MCF 10A (cell line): ENCODE data around the gene PDZRN4. TPM values are rescaled to one million over a fixed set of nuclear protein-coding genes. Genes with fewer than 3 reads are reported as not detected.

Source experiments
- BruUV-seq: library from RNA; stranded (reverse); fragments of 400-500 nt; replicated peaks from 2 replicates; lab custom pipeline; 2021; lab: Mats Ljungman, UMichigan
- CTCF ChIA-PET: fragments of 300-600 bp; sonication (Branson Sonifier 250); formaldehyde crosslinking; extraction: SDS; loops from one replicate; lab custom pipeline; 2021; ENCODE audit warnings: antibody characterized with exemption, inconsistent platforms; lab: Yijun Ruan, JAX
- POLR2A ChIA-PET: fragments of 300-600, 350-650 bp; sonication (Branson Sonifier 250); formaldehyde crosslinking; extraction: SDS; loops from one replicate; lab custom pipeline; 2020; ENCODE audit warnings: antibody characterized with exemption, inconsistent platforms; lab: Yijun Ruan, JAX
- DNase-seq: peaks from one replicate; pipeline ENCODE4 v3.0.0-alpha.2; 2018; ENCODE audit not compliant: unreplicated experiment
- H3K27ac Mint-ChIP-seq: one replicate; pipeline ENCODE4 v1.8.0; 2022; ENCODE audit warnings: mild to moderate bottlenecking, low read depth, mixed read lengths; ENCODE audit not compliant: unreplicated experiment
- H3K27me3 Mint-ChIP-seq: one replicate; pipeline ENCODE4 v1.8.0; 2022; ENCODE audit warnings: mixed read lengths; ENCODE audit not compliant: insufficient read depth, unreplicated experiment
- H3K36me3 Mint-ChIP-seq: one replicate; pipeline ENCODE4 v1.8.0; 2022; ENCODE audit warnings: mild to moderate bottlenecking, moderate library complexity, mixed read lengths; ENCODE audit not compliant: insufficient read depth, unreplicated experiment
- H3K4me1 Mint-ChIP-seq: one replicate; pipeline ENCODE4 v1.8.0; 2022; ENCODE audit warnings: mixed read lengths; ENCODE audit not compliant: insufficient read depth, unreplicated experiment
- H3K4me3 Mint-ChIP-seq: one replicate; pipeline ENCODE4 v1.8.0; 2022; ENCODE audit warnings: mild to moderate bottlenecking, moderate library complexity, mixed read lengths; ENCODE audit not compliant: unreplicated experiment
- H3K9me3 Mint-ChIP-seq: one replicate; pipeline ENCODE4 v1.8.0; 2022; ENCODE audit warnings: mixed read lengths; ENCODE audit not compliant: unreplicated experiment
- intact Hi-C: fragments of 100-400 bp; cut with micrococcal nuclease; formaldehyde crosslinking; loops from 2 replicates; pipeline ENCODE4 v1.14.1; 2022
- total RNA-seq: library from RNA; stranded (reverse); gene quantifications from 2 replicates; pipeline ENCODE4 v1.2.3, GENCODE V29; 2022
- TF ChIP-seq, protein P1 (sequence below): fragments of 200-600 bp; IDR thresholded peaks from one replicate; pipeline ENCODE4 v1.8.0; 2022; ENCODE audit warnings: antibody characterized with exemption, mild to moderate bottlenecking; ENCODE audit not compliant: unreplicated experiment

Gene PDZRN4
- total RNA-seq, 1 experiment from 2014 or later, result not detected

DNA sequence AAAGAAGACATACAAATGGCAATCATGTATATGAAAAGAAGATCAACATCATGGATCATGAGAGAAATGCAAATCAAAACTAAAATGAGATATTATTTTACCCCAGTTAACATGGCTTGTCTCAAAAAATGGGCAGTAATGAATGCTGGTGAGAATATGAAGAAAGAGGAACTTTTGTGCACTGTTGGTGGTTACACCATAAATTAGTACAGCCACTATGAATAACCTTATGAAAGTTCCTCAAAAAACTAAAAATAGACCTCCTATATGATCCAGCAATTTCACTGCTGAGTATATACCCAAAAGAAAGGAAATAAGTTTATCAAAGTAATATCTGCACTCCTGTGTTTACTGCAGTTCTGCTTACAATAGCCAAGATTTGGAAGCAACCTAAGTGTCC, 151.7 kb downstream of the PDZRN4 start:
- Mint-ChIP-seq H3K36me3 (no peaks in the 10 kb centered on the region), H3K27me3 (no peaks in the 10 kb centered on the region), H3K4me3 (no peak overlapping the region), H3K4me1 (no peaks in the 10 kb centered on the region), H3K27ac (no peak overlapping the region), H3K9me3 (peaks cover 7% of the 10 kb centered on the region)
- no peak for DNase-seq
- TF ChIP-seq, protein P1, sequence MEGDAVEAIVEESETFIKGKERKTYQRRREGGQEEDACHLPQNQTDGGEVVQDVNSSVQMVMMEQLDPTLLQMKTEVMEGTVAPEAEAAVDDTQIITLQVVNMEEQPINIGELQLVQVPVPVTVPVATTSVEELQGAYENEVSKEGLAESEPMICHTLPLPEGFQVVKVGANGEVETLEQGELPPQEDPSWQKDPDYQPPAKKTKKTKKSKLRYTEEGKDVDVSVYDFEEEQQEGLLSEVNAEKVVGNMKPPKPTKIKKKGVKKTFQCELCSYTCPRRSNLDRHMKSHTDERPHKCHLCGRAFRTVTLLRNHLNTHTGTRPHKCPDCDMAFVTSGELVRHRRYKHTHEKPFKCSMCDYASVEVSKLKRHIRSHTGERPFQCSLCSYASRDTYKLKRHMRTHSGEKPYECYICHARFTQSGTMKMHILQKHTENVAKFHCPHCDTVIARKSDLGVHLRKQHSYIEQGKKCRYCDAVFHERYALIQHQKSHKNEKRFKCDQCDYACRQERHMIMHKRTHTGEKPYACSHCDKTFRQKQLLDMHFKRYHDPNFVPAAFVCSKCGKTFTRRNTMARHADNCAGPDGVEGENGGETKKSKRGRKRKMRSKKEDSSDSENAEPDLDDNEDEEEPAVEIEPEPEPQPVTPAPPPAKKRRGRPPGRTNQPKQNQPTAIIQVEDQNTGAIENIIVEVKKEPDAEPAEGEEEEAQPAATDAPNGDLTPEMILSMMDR, result no peak
- POLR2A ChIA-PET, result interaction anchor here (0.7 kb wide), 1 partner anchor 633 kb away, joined by 3 read pairs; no protein-coding TSS in a partner anchor
- BruUV-seq, result no TSS peak
- intact Hi-C loops, result no loop called here
- CTCF ChIA-PET, result no interaction called here

DNA sequence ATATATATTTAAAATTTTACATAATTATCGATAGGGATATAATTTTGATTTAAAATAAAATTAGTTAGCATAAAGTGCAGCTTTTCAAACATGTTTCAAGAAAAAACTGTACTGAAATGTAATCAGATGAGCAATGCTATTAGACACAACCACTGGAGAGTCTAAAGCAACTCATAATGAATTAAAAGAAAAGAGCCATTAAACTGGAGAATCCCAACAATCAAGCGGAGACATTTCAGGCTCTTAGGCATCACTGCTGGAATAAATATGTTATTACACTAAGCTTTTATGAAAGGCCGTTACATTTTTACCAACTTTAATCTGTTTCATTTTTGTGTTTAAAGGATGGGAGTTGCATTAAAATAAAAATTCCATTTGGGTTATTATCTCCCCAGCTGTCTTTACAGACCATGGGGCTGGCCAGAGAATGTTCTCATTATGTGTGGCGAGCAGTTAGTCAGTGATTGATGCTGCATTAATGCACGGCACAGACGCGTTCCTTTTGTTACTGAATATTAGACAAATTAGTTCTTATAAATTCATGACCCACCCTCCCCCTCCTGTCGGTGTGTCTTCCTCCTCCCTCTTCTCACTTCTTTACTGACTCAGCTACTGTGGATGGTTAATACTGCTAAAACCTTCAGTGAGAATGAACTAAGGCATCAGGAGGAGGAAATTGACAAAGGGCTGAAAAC, 156.8 kb downstream of the PDZRN4 start:
- Mint-ChIP-seq H3K36me3 (no peaks in the 10 kb centered on the region), H3K9me3 (peaks cover 5% of the 10 kb centered on the region), H3K27me3 (no peaks in the 10 kb centered on the region), H3K27ac (no peak overlapping the region), H3K4me1 (no peaks in the 10 kb centered on the region), H3K4me3 (no peak overlapping the region)
- intact Hi-C loops, result no loop called here
- no peak for DNase-seq
- POLR2A ChIA-PET, result no interaction called here
- TF ChIP-seq, protein P1, result no peak
- BruUV-seq, result no TSS peak
- CTCF ChIA-PET, result interaction anchor here (0.6 kb wide), 1 partner anchor 363 kb away, joined by 3 read pairs; no protein-coding TSS in a partner anchor

DNA sequence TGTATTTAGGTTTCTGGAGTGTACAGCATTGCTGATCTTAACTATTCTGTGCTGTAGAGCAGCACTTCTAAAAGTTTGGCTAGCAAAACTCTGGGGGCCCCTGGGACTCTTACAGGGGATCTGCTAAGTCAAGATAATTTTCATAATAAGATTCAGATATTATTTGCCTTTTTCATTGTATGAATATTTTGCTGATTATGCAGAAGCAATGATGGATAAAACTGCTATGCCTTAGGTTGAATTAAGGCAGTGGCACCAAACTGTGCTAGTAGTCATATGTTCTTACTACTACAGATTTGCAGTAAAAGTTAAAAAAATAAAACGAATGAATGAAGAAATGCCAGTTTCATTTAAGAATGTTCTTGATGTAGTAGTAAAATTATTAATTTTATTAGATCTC, 160.1 kb downstream of the PDZRN4 start:
- TF ChIP-seq, protein P1, result no peak
- H3K27ac Mint-ChIP-seq, result no peak overlapping the region
- no peaks in the 10 kb centered on the region for H3K4me1 Mint-ChIP-seq
- no TSS peak for BruUV-seq
- intact Hi-C loops, result no loop called here
- CTCF ChIA-PET, result no interaction called here
- no peak overlapping the region for H3K4me3 Mint-ChIP-seq
- POLR2A ChIA-PET, result no interaction called here
- H3K9me3 Mint-ChIP-seq, result peaks cover 15% of the 10 kb centered on the region
- no peaks in the 10 kb centered on the region for H3K36me3 Mint-ChIP-seq
- no peak for DNase-seq
- peaks cover 13% of the 10 kb centered on the region for H3K27me3 Mint-ChIP-seq

DNA sequence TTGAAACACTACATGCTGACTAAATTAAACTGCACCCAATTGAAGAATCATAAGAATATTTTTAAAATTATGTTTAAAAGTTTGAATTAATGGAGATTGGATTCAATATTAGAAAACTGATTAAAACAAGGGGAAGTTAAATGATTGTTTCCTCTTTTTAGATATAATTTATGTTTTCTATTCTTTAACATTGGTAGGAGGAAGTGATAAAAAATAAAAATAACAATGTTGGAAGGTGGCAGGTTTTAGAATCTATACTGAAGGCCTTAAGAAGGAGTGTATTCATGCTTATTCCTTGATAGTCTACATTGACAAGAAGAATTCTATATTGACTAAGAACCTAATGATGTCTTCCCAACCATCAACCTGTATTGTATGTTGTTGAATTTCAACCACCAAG, 168.1 kb downstream of the PDZRN4 start:
- no peak for DNase-seq
- TF ChIP-seq, protein P1, result no peak
- CTCF ChIA-PET, result no interaction called here
- intact Hi-C loops, result no loop called here
- Mint-ChIP-seq H3K9me3 (peaks cover 11% of the 10 kb centered on the region), H3K4me1 (no peaks in the 10 kb centered on the region), H3K27me3 (peaks cover 19% of the 10 kb centered on the region), H3K4me3 (no peak overlapping the region), H3K27ac (no peak overlapping the region), H3K36me3 (no peaks in the 10 kb centered on the region)
- no TSS peak for BruUV-seq
- POLR2A ChIA-PET, result no interaction called here
